22Rv1 (cell line): ENCODE results near the gene FEV.
A peak's percentile ranks its signal among the peaks of the same experiment; 100 is the strongest.

Experiments used
- H3K27ac ChIP-seq: fragments of 450-650 bp; 2 replicates; pipeline ENCODE4 v1.5.1; 2017
- ZFX ChIP-seq: fragments of 450-650 bp; IDR thresholded peaks from 2 replicates; pipeline ENCODE4 v1.6.1; 2017; ENCODE audit warnings: antibody characterized with exemption, borderline replicate concordance
- TF ChIP-seq, protein P1 (sequence below): fragments of 450-650 bp; IDR thresholded peaks from 2 replicates; pipeline ENCODE4 v1.5.1; 2017; ENCODE audit warnings: mild to moderate bottlenecking

The FEV gene

GRCh38 chr2:218959141-218959731 lies 25.7 kb downstream of the FEV start, which contains the start of gene CDK5R2:
Gene CDK5R2, plus strand, starts transcription at chr2:218959666. Its CDS starts 155 bp downstream, at chr2:218959821.
- H3K27ac ChIP-seq, result peak within 1 kb of the TSS; percentile 89
- TF ChIP-seq, protein P1, sequence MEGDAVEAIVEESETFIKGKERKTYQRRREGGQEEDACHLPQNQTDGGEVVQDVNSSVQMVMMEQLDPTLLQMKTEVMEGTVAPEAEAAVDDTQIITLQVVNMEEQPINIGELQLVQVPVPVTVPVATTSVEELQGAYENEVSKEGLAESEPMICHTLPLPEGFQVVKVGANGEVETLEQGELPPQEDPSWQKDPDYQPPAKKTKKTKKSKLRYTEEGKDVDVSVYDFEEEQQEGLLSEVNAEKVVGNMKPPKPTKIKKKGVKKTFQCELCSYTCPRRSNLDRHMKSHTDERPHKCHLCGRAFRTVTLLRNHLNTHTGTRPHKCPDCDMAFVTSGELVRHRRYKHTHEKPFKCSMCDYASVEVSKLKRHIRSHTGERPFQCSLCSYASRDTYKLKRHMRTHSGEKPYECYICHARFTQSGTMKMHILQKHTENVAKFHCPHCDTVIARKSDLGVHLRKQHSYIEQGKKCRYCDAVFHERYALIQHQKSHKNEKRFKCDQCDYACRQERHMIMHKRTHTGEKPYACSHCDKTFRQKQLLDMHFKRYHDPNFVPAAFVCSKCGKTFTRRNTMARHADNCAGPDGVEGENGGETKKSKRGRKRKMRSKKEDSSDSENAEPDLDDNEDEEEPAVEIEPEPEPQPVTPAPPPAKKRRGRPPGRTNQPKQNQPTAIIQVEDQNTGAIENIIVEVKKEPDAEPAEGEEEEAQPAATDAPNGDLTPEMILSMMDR, result no peak
- no peak for TF ChIP-seq ZFX

DNA sequence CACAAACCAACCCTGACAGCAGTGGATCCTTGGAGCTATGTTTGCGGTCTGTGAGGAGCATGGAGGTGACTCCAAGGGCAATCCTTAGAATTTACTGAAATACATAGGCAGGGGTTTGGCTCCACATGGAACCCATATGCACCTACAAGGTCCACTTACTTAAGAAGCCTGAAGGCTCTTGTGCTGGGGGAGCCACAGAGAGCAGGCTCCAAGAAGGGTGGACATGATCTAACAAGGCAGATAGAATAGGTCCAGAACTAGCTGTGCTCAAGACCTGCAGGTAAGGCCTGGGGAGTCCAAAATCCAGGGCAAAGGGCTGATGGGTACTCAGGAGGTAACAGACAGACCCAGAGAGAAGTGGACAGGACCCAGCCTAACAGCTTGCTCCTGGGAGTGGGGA lies 26.7 kb downstream of the FEV start:
- H3K27ac ChIP-seq, result no peak overlapping the region

DNA sequence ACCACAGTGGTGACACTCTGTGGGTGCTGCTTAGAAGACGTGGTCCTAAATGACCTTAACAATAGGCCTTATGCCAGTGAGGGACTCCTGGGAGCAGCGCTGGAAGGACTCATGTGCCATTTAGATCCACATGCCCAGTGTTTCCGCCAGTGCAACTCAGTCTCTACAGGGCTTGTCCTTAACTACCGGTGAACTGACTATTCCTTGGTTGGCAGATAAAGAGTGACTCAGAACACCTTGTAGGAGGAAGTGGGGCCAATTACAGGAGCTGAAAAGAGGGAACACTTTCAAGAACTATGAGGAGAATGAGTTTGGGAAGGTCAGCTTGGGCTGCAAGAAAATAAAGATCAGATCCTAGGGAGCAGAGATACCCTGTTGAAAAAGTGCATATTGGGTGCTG lies 27.3 kb downstream of the FEV start:
- H3K27ac ChIP-seq, result no peak overlapping the region
- no peak for TF ChIP-seq ZFX
- TF ChIP-seq, protein P1, result no peak

More for the DNA sequence above, 26.7 kb downstream of the FEV start:
- no peak for TF ChIP-seq ZFX
- TF ChIP-seq, protein P1, result no peak

- TF ChIP-seq, protein P1, result no peak
- no peak for TF ChIP-seq ZFX
- no peak overlapping the region for H3K27ac ChIP-seq
These were observed 28.9 kb downstream of the FEV start for GRCh38 chr2:218956039-218956438.

GRCh38 chr2:218954541-218955300 lies 30.3 kb downstream of the FEV start:
- TF ChIP-seq, protein P1, result no peak
- no peak for TF ChIP-seq ZFX
- no peak overlapping the region for H3K27ac ChIP-seq

DNA sequence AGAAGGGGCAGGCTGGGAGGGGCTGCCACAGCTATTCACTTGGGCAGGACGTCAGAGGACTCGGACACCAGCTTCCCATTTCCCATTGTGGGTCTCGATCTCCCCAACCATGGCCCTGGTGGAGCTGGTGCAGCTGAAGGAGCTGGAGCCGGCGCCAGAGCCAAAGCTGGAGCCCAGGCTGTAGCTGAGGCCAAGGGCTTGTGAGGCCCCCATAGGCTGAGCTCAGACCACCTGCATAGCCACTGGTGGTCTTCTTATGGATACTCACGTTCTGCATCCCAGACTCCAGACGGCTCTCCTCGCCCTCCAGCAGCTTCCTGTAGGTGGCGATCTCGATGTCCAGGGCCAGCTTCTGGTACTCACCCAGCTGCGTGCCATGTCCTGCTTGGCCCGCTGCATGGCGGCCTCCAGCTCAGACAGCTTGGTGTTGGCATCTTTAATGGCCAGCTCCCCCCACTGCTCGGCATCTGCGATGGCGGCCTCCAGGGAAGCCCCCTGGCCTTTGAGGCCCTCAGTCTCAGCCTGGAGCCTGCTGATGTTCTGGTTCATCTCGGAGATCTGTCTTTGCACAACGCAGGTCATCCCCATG lies 31.5 kb downstream of the FEV start:
- TF ChIP-seq, protein P1, result peak; percentile 52
- no peak for TF ChIP-seq ZFX
- no peak overlapping the region for H3K27ac ChIP-seq

DNA sequence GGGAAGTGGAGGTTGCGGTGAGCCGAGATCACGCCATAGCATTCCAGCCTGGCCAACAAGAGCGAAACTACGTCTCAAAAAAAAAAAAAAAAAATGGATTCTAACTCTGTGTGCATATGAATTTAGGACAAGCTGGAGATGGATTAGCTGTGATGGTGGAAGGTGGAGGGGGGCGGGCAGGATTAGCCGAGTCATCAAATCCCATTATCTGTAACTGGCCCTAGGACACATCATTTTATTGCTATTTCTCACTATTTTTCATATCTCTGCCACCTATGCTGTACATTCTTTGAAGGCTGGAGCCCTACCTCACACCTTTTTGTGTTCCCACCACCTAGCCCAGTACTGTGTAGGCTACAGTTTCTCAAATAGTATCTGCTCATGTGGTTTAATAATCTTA lies 32.8 kb downstream of the FEV start:
- TF ChIP-seq ZFX, result no peak
- H3K27ac ChIP-seq, result no peak overlapping the region
